Right lobe of liver (tissue), 4 donors: ENCODE data around the gene KDM2B.

ENCODE experiments used
- POLR2A ChIP-seq: fragments of 450-650 bp; IDR thresholded peaks from one replicate; pipeline ENCODE4 v1.6.1; 2017; ENCODE audit warnings: antibody characterized with exemption, mild to moderate bottlenecking
- TF ChIP-seq, protein P1 (sequence below), 4 donors: fragments of 200-600 bp in 3 of 4; fragments of 450-650 bp in 1 of 4; IDR thresholded peaks; one replicate each; pipeline versions ENCODE4 v1.5.1 to v1.8.0; 2016 to 2022; ENCODE audit warnings: antibody characterized with exemption in 4 of 4, mild to moderate bottlenecking in 2 of 4
- donor health status: DM: no; HTN: no; CAD: no.
- donor health status: DM: no; HTN: no; CAD: no.
- donor health status: DM: no; HTN: yes; CAD: no.

- TF ChIP-seq POLR2A: no peak
- TF ChIP-seq, protein P1, sequence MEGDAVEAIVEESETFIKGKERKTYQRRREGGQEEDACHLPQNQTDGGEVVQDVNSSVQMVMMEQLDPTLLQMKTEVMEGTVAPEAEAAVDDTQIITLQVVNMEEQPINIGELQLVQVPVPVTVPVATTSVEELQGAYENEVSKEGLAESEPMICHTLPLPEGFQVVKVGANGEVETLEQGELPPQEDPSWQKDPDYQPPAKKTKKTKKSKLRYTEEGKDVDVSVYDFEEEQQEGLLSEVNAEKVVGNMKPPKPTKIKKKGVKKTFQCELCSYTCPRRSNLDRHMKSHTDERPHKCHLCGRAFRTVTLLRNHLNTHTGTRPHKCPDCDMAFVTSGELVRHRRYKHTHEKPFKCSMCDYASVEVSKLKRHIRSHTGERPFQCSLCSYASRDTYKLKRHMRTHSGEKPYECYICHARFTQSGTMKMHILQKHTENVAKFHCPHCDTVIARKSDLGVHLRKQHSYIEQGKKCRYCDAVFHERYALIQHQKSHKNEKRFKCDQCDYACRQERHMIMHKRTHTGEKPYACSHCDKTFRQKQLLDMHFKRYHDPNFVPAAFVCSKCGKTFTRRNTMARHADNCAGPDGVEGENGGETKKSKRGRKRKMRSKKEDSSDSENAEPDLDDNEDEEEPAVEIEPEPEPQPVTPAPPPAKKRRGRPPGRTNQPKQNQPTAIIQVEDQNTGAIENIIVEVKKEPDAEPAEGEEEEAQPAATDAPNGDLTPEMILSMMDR (IDR thresholded peaks at IDR 0.05): no peak
Measured at GRCh38 chr12:121538699-121539061, 42.1 kb downstream of the KDM2B start.
